HG02970 (cell line): ENCODE data around the gene ASNS.

Experiments
- ATAC-seq: cut with Tn5 transposase; IDR thresholded peaks from one replicate; pipeline ENCODE4 v1.9.1; 2021; ENCODE audit warnings: mild to moderate bottlenecking, moderate library complexity, moderate number of reproducible peaks; ENCODE audit not compliant: unreplicated experiment, low FRiP score

Gene ASNS

DNA sequence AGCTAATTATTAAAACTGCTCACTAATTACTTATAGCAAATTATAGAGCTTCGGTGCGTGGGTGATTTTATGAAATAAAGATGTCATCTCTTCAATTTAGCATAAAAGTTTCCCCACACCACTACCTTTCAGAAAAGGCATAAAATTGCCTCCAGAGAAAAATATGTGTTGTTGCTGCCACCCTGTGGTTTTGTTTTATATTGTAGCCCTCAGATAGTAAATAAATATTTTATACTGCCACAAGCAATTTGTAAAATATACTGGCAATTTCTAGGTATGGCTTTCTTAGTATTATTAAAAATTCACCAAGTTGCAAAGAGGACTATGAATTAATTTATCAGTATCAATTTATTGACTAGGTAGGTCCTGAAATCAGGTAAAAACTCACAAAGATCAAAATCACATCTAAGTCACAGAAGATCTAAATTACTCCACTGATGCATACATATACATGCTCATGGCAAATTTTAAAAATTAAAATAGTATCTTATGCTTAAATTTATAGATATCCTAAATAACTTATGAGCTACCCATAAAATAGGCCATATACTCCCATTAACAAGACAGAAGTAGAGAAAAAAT lies 26.5 kb downstream of the ASNS start:
- ATAC-seq = no peak

DNA sequence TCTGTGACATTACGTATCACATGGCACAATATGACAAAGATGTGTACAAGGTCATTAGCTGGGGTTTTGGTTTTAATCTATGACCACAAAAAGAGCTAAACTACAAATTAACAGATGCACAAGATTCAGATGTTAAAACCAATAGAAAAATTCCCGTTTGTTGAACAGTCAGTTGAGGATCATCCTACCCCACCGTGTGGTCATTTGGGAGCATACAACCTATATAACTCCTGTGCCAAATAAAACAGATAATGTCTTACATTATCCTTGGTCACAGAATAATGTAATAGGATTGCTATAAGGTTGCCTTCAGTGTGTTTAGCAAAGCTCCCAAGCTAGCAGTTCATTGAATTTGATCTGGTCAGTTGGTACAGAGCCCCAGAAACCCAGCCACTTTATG lies 28.2 kb downstream of the ASNS start:
- no peak for ATAC-seq

DNA sequence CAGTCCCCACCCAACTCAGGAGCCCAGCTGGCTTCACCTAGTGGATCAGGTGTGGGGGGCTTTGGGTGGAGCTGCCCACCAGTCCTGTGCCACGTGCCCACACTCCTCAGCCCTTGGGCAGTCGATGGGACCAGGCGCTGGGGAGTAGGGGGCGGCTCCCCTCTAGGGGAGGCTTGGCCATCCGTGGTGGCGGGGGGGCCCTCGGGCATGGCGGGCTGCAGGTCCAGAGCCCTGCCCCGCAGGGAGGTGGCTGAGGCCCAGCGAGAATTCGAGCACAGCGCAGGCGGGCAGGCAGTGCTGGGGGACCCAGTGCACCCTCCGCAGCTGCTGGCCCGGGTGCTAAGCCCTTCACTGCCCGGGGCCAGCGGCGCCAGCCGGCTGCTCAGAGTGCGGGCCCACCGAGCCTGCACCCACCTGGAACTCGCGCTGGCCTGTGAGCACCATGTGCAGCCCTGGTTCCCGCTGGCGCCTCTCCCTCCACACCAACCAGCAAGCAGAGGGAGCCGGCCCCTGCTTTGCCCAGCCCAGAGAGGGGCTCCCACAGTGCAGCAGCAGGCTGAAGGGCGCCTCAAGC lies 29.3 kb downstream of the ASNS start:
- no peak for ATAC-seq

DNA sequence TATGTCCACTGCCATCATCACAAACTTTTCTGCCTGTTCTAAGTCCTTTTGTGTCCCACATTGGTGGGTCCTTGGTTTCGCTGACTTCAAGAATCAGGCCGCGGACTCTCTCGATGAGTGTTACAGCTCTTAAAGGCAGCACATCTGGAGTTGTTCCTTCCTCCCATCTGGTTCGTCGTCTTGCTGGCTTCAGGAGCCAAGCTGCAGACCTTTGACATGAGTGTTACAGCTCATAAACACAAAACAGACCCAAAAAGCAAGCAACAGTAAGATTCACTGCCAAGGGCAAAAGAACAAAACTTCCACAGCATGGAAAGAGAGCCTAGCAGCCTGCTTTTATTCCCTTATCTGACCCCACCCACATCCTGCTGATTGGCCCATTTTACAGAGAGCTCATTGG lies 30.2 kb downstream of the ASNS start:
- no peak for ATAC-seq

DNA sequence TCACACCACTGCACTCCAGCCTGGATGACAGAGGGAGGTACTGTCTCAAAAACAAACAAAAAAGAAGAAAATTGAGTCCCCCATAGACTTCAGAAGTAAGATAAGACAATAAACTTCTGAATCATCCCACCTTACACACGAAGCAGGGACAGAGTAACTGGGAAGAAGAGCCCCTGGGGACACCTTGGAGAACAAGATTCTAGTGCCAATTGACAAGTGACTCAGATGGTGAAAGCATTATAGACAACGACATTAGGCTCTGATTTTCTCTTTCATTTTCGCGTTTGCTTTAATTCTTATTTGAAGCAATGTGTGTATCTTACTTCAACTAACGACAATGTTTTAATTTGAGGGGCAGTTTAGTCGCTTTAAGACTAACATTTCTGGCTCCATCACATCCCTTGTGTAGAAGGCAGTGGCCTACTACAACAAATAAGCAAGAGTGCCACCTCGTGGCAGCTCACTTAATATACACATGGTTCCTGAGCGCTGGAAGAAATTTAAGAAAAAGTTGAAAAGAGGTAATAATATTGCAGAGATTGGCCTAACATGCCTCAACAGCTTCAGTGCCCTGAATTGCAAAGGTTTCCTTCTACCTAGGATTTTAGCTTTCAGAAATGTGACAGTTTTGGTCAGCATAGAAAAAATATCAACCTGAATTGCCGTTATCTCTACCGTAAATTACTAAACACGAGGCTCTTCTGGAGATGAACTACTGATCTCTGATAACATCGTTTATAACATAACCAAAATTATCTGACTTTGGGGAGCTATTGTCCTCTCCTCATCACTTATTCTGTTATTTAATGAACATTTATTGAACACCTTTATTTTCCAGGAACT lies 36.7 kb downstream of the ASNS start:
- no peak for ATAC-seq

DNA sequence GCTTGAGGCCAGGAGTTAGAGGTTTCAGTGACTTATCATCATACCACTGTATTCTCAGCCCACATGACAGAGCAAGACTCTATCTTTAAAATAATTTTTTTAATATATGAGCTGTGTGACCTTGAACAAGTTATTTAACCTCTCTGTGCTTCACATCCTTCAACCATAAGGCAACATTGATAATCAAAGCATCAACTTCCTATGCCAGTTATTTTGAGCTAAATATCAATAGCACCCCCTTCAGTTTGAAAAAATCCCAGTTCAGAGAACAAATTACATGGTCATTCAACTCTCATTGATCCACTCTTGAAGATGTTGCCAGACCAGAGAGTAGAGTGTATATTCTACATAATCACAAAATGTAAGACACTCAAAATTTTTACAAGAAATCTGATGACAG lies 53.0 kb downstream of the ASNS start:
- ATAC-seq = no peak

DNA sequence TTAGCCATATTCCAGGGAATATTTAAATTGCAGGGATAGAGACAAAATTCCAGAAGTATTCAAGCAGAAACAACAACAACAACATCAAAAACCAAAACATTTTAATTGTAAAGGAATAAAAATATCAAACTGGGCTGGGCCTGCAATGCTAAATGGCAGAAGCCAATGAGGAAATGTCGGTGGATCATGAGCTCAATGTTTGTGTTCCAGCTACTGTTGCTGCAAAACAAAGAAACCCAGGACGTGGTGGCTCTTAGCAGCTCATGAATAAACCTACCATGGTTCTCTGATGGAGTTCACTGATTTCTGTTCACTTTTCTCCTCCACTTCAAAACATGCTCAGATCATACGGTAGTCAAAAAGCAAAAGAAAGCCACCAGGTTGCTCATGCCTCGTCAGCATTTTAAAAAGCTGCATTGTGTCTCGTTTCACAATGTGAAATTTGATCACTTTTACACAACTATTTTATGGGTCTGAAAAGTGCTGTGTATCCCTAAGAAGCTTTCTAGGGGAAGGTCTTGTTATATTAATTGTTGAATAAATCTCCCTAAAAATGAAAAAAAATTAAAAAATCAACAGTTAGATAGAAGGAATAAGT lies 54.0 kb downstream of the ASNS start:
- no peak for ATAC-seq
